DND-41 (cell line): ENCODE data around the gene RAVER2.

ENCODE experiments used
- ATAC-seq: fragments of 200-7000 bp; cut with Tn5 transposase; 3 replicates; pipeline ENCODE4 v1.9.1; 2021; ENCODE audit warnings: low read depth; ENCODE audit not compliant: insufficient read depth
- DNase-seq: peaks from one replicate; pipeline ENCODE4 v3.0.0-alpha.2; 2020
- H2AFZ ChIP-seq: 2 replicates; pipeline ENCODE4 v1.6.0; 2012; ENCODE audit warnings: low read depth, low read length
- H3K27ac ChIP-seq: 2 replicates; pipeline ENCODE4 v1.5.1; 2012; ENCODE audit warnings: low read length, inconsistent platforms
- H3K27me3 ChIP-seq: fragments of 200-600 bp; sonication (generic); 2 replicates; pipeline ENCODE4 v1.6.0; 2012; ENCODE audit warnings: low read length, mild to moderate bottlenecking, inconsistent platforms; ENCODE audit not compliant: insufficient read depth, poor library complexity
- H3K36me3 ChIP-seq: 2 replicates; pipeline ENCODE4 v1.5.1; 2012; ENCODE audit warnings: low read length, inconsistent platforms; ENCODE audit not compliant: insufficient read depth
- H3K4me1 ChIP-seq: 2 replicates; pipeline ENCODE4 v1.5.1; 2012; ENCODE audit warnings: mild to moderate bottlenecking, low read length; ENCODE audit not compliant: insufficient read depth
- H3K4me2 ChIP-seq: 2 replicates; pipeline ENCODE4 v1.6.0; 2012; ENCODE audit warnings: mild to moderate bottlenecking, moderate library complexity, low read length, inconsistent platforms; ENCODE audit not compliant: insufficient read depth
- H3K4me3 ChIP-seq, 2 experiments: fragments of 200-600 bp in 1 of 2; shearing (Covaris generic) in 1 of 2; 2 replicates each; pipeline ENCODE4 v1.5.1; 2012 to 2016; ENCODE audit warnings: inconsistent platforms in 2 of 2, low read length in 2 of 2, mild to moderate bottlenecking in 2 of 2, low read depth in 1 of 2, moderate library complexity in 1 of 2
- H3K79me2 ChIP-seq: 2 replicates; pipeline ENCODE4 v1.6.0; 2012; ENCODE audit warnings: low read length, inconsistent platforms; ENCODE audit not compliant: insufficient read depth
- H3K9ac ChIP-seq: 2 replicates; pipeline ENCODE4 v1.6.0; 2012; ENCODE audit warnings: low read depth, mild to moderate bottlenecking, inconsistent platforms, low read length, moderate library complexity
- H3K9me3 ChIP-seq: 2 replicates; pipeline ENCODE4 v1.5.1; 2012; ENCODE audit warnings: low read length, moderate library complexity, mild to moderate bottlenecking, inconsistent platforms; ENCODE audit not compliant: insufficient read depth, severe bottlenecking
- H4K20me1 ChIP-seq: 2 replicates; pipeline ENCODE4 v1.6.0; 2012; ENCODE audit warnings: low read length; ENCODE audit not compliant: insufficient read depth
- CTCF ChIP-seq: IDR thresholded peaks from 2 replicates; pipeline ENCODE4 v1.5.1; 2012; ENCODE audit warnings: borderline replicate concordance, low read length, moderate library complexity, mild to moderate bottlenecking; ENCODE audit not compliant: poor library complexity, severe bottlenecking; ENCODE audit errors: extremely low read depth
- EZH2 ChIP-seq: IDR thresholded peaks from 3 replicates; pipeline ENCODE4 v1.6.1; 2012; ENCODE audit warnings: borderline replicate concordance, low read depth, mild to moderate bottlenecking, moderate library complexity, low read length, inconsistent platforms; ENCODE audit not compliant: severe bottlenecking

Gene RAVER2

GRCh38 chr1:64721135-64721534 is 23.7 kb upstream of the RAVER2 start:
- TF ChIP-seq EZH2, result no peak
- no peak for TF ChIP-seq CTCF
- Histone ChIP-seq H3K27me3 (peaks cover 11% of the 10 kb centered on the region), H3K4me3 (no peak overlapping the region), H2AFZ (no peak overlapping the region), H3K9ac (no peak overlapping the region), H4K20me1 (no peaks in the 10 kb centered on the region), H3K9me3 (no peaks in the 10 kb centered on the region), H3K36me3 (no peaks in the 10 kb centered on the region), H3K27ac (no peak overlapping the region), H3K79me2 (no peaks in the 10 kb centered on the region), H3K4me2 (no peak overlapping the region), H3K4me1 (no peaks in the 10 kb centered on the region)
- ATAC-seq, result no peak
- no peak for DNase-seq

GRCh38 chr1:64721576-64722145 is 23.2 kb upstream of the RAVER2 start:
- no peak overlapping the region for H3K4me3 ChIP-seq
- no peaks in the 10 kb centered on the region for H4K20me1 ChIP-seq
- H3K27ac ChIP-seq, result no peak overlapping the region
- no peak overlapping the region for H3K4me2 ChIP-seq
- H3K79me2 ChIP-seq, result no peaks in the 10 kb centered on the region
- TF ChIP-seq EZH2 (no peak), CTCF (no peak)
- H3K27me3 ChIP-seq, result peaks cover 11% of the 10 kb centered on the region
- H3K36me3 ChIP-seq, result no peaks in the 10 kb centered on the region
- no peak for ATAC-seq
- H3K9me3 ChIP-seq, result no peaks in the 10 kb centered on the region
- H3K9ac ChIP-seq, result no peak overlapping the region
- H2AFZ ChIP-seq, result no peak overlapping the region
- H3K4me1 ChIP-seq, result no peaks in the 10 kb centered on the region
- no peak for DNase-seq

- no peaks in the 10 kb centered on the region for H3K36me3 ChIP-seq
- DNase-seq (no peak), ATAC-seq (no peak)
- H3K9ac ChIP-seq, result no peak overlapping the region
- no peak overlapping the region for H3K4me3 ChIP-seq
- H3K9me3 ChIP-seq, result no peaks in the 10 kb centered on the region
- H3K4me2 ChIP-seq, result no peak overlapping the region
- no peaks in the 10 kb centered on the region for H4K20me1 ChIP-seq
- peaks cover 7% of the 10 kb centered on the region for H3K27me3 ChIP-seq
- no peaks in the 10 kb centered on the region for H3K79me2 ChIP-seq
- H3K4me1 ChIP-seq, result no peaks in the 10 kb centered on the region
- H3K27ac ChIP-seq, result no peak overlapping the region
- H2AFZ ChIP-seq, result no peak overlapping the region
- TF ChIP-seq CTCF (no peak), EZH2 (no peak)
These were observed 17.0 kb upstream of the RAVER2 start for GRCh38 chr1:64727861-64728260.
